GM18909 (cell line): Measurements from ENCODE around the gene C14orf119.

ENCODE experiments used
- ATAC-seq: cut with Tn5 transposase; IDR thresholded peaks from one replicate; pipeline ENCODE4 v1.9.1; 2021; ENCODE audit warnings: mild to moderate bottlenecking; ENCODE audit not compliant: unreplicated experiment, poor library complexity

The C14orf119 gene

GRCh38 chr14:23095196-23096108, at the start of gene C14orf119:
TSS of gene C14orf119 (plus strand) at chr14:23095505. CDS start at chr14:23097659, 2,154 bp downstream.
- peak; percentile 91 for ATAC-seq

GRCh38 chr14:23047034-23047634, 48.2 kb upstream of the C14orf119 start:
- no peak for ATAC-seq

- no peak for ATAC-seq
Measured at GRCh38 chr14:23047751-23048693, 47.3 kb upstream of the C14orf119 start.

GRCh38 chr14:23049011-23049410, 46.3 kb upstream of the C14orf119 start:
- ATAC-seq, result no peak

GRCh38 chr14:23051141-23052057, 43.9 kb upstream of the C14orf119 start:
- ATAC-seq, result no peak

- ATAC-seq, result no peak
Measured at GRCh38 chr14:23052182-23052623, 43.1 kb upstream of the C14orf119 start.

GRCh38 chr14:23052671-23053070, 42.6 kb upstream of the C14orf119 start:
- no peak for ATAC-seq

GRCh38 chr14:23053426-23053825, 41.9 kb upstream of the C14orf119 start:
- ATAC-seq, result no peak

- no peak for ATAC-seq
Measured at GRCh38 chr14:23054000-23054811, 41.1 kb upstream of the C14orf119 start.

- no peak for ATAC-seq
Measured at GRCh38 chr14:23055147-23055550, 40.2 kb upstream of the C14orf119 start.

- ATAC-seq, result no peak
Measured at GRCh38 chr14:23055621-23056144, 39.6 kb upstream of the C14orf119 start.

- peak; percentile 57 for ATAC-seq
Measured at GRCh38 chr14:23056145-23056955, 39.0 kb upstream of the C14orf119 start.

GRCh38 chr14:23056956-23057756, 38.1 kb upstream of the C14orf119 start, which contains the start of gene CDH24:
TSS of gene CDH24 (minus strand) at chr14:23057520. CDS start at chr14:23055733, 1,787 bp downstream.
- ATAC-seq, result peak; percentile 52

- peak; percentile 72 for ATAC-seq
Measured at GRCh38 chr14:23057757-23058653, 37.3 kb upstream of the C14orf119 start.

GRCh38 chr14:23058654-23059504, 36.4 kb upstream of the C14orf119 start:
- ATAC-seq, result no peak
